Measurements from ENCODE around the gene EPN1. TPM values are rescaled to one million over a fixed set of nuclear protein-coding genes. Genes with fewer than 3 reads are reported as not detected.

The EPN1 gene
- total RNA-seq, 2 experiments from 2014 or later, result 39.0 to 40.5 TPM

- no peaks in the 10 kb centered on the region for H3K4me1 ChIP-seq (ENCODE audit: insufficient read depth, low read length)
- Mint-ChIP-seq H3K9me3 (no peaks in the 10 kb centered on the region), H3K4me3 (no peak overlapping the region), H3K27me3 (no peaks in the 10 kb centered on the region), H3K27ac (no peak overlapping the region), H3K36me3 (ENCODE audit: low read depth) (peaks cover 58% of the 10 kb centered on the region), H3K4me1 (ENCODE audit: low read depth) (peaks cover 10% of the 10 kb centered on the region)
- H3K27me3 ChIP-seq (ENCODE audit: control insufficient read depth in 1 of 2, insufficient read depth in 2 of 2, low read length in 2 of 2), result no peaks in the 10 kb centered on the region
- TF ChIP-seq CTCF (IDR thresholded peaks at IDR 0.05), result no peak
- ATAC-seq (ENCODE audit: poor library complexity) (no peak), DNase-seq (no peak)
- H3K4me3 ChIP-seq (ENCODE audit: low read length), result no peak overlapping the region
- no peaks in the 10 kb centered on the region for H3K9me3 ChIP-seq (ENCODE audit: control insufficient read depth in 1 of 2, insufficient read depth in 1 of 2, low read length in 2 of 2)
- ChIA-PET CTCF (no interaction called here), POLR2A (no interaction called here)
- H3K36me3 ChIP-seq (ENCODE audit: insufficient read depth, low read length), result peaks cover 32% of the 10 kb centered on the region
- intact Hi-C loops (cut with DNase I, micrococcal nuclease), result no loop called here
- no peak overlapping the region for H3K27ac ChIP-seq (ENCODE audit: low read depth in 1 of 2, low read length in 2 of 2)
These were observed 22.7 kb downstream of the EPN1 start for GRCh38 chr19:55697698-55698097.

- H3K36me3 Mint-ChIP-seq (ENCODE audit: low read depth), result peaks cover 56% of the 10 kb centered on the region
- CTCF ChIA-PET, result no interaction called here
These were observed 23.2 kb downstream of the EPN1 start for GRCh38 chr19:55698256-55698655.

GRCh38 chr19:55699221-55699620 is 24.2 kb downstream of the EPN1 start:
- ChIA-PET POLR2A (no interaction called here), CTCF (no interaction called here)
- no peaks in the 10 kb centered on the region for H3K27me3 ChIP-seq (ENCODE audit: control insufficient read depth in 1 of 2, insufficient read depth in 2 of 2, low read length in 2 of 2)
- no peaks in the 10 kb centered on the region for H3K9me3 Mint-ChIP-seq
- no peak overlapping the region for H3K4me3 ChIP-seq (ENCODE audit: low read length)
- no peak overlapping the region for H3K27ac Mint-ChIP-seq
- H3K27ac ChIP-seq (ENCODE audit: low read depth in 1 of 2, low read length in 2 of 2), result no peak overlapping the region
- ATAC-seq (ENCODE audit: poor library complexity), result no peak
- H3K36me3 ChIP-seq (ENCODE audit: insufficient read depth, low read length), result peaks cover 19% of the 10 kb centered on the region
- peaks cover 0 to 8% of the 10 kb centered on the region in 2 experiments for H3K9me3 ChIP-seq (ENCODE audit: control insufficient read depth in 1 of 2, insufficient read depth in 1 of 2, low read length in 2 of 2)
- no peaks in the 10 kb centered on the region for H3K4me1 ChIP-seq (ENCODE audit: insufficient read depth, low read length)
- H3K4me3 Mint-ChIP-seq, result no peak overlapping the region
- intact Hi-C loops (cut with DNase I, micrococcal nuclease), result no loop called here
- H3K4me1 Mint-ChIP-seq (ENCODE audit: low read depth), result peaks cover 10% of the 10 kb centered on the region
- no peak for DNase-seq
- H3K36me3 Mint-ChIP-seq (ENCODE audit: low read depth), result peaks cover 47% of the 10 kb centered on the region
- no peaks in the 10 kb centered on the region for H3K27me3 Mint-ChIP-seq
- no peak for TF ChIP-seq CTCF (IDR thresholded peaks at IDR 0.05)

More at GRCh38 chr19:55698256-55698655, 23.2 kb downstream of the EPN1 start:
- intact Hi-C loops (cut with DNase I, micrococcal nuclease), result no loop called here
- no peaks in the 10 kb centered on the region for H3K4me1 ChIP-seq (ENCODE audit: insufficient read depth, low read length)
- H3K4me3 Mint-ChIP-seq, result no peak overlapping the region
- H3K27ac ChIP-seq (ENCODE audit: low read depth in 1 of 2, low read length in 2 of 2), result no peak overlapping the region
- peaks cover 10% of the 10 kb centered on the region for H3K4me1 Mint-ChIP-seq (ENCODE audit: low read depth)
- H3K4me3 ChIP-seq (ENCODE audit: low read length), result no peak overlapping the region
- no peaks in the 10 kb centered on the region for H3K9me3 Mint-ChIP-seq
- H3K27me3 ChIP-seq (ENCODE audit: control insufficient read depth in 1 of 2, insufficient read depth in 2 of 2, low read length in 2 of 2), result no peaks in the 10 kb centered on the region
- H3K27me3 Mint-ChIP-seq, result no peaks in the 10 kb centered on the region
- DNase-seq (no peak), ATAC-seq (ENCODE audit: poor library complexity) (no peak)
- H3K9me3 ChIP-seq (ENCODE audit: control insufficient read depth in 1 of 2, insufficient read depth in 1 of 2, low read length in 2 of 2), result no peaks in the 10 kb centered on the region
- POLR2A ChIA-PET, result no interaction called here
- H3K27ac Mint-ChIP-seq, result no peak overlapping the region
- no peak for TF ChIP-seq CTCF (IDR thresholded peaks at IDR 0.05)
- H3K36me3 ChIP-seq (ENCODE audit: insufficient read depth, low read length), result peaks cover 27% of the 10 kb centered on the region

All from CD4-positive, alpha-beta T cell (primary cell).